ENCODE results near the gene RPLP2.

Gene RPLP2

GRCh38 chr11:826227-826621 is 16.5 kb downstream of the RPLP2 start:
- POLR2A ChIA-PET: no interaction called here

GRCh38 chr11:826836-827145 is 17.0 kb downstream of the RPLP2 start:
- TF ChIP-seq CTCF (IDR thresholded peaks at IDR 0.05; ENCODE audit: control extremely low read depth, extremely low read depth, low read depth, missing control alignments): no peak
- ChIA-PET CTCF (interaction anchor here (1.6 kb wide), 1 partner anchor 224 kb away, joined by 4 read pairs; no protein-coding TSS in a partner anchor), POLR2A (no interaction called here)
- no peak for DNase-seq (ENCODE audit: extremely low spot score)

More at GRCh38 chr11:826227-826621, 16.5 kb downstream of the RPLP2 start:
- CTCF ChIA-PET: interaction anchor here (1.9 kb wide), 1 partner anchor 15 kb away, joined by 4 read pairs; no protein-coding TSS in a partner anchor
- no peak for DNase-seq (ENCODE audit: extremely low spot score)
- TF ChIP-seq CTCF (IDR thresholded peaks at IDR 0.05; ENCODE audit: control extremely low read depth, extremely low read depth, low read depth, missing control alignments): no peak

GRCh38 chr11:827146-827896 is 17.6 kb downstream of the RPLP2 start:
- CTCF ChIA-PET: interaction anchor here (1.6 to 2.9 kb wide), 3 partner anchors 8 to 223 kb away, joined by 4 to 11 read pairs (median 4); partner anchors contain the start of gene PNPLA2
- peak; percentile 77 for DNase-seq (ENCODE audit: extremely low spot score)
- POLR2A ChIA-PET: interaction anchor here (6.2 kb wide), 1 partner anchor 8 kb away, joined by 35 read pairs; the partner anchor contains the start of gene PNPLA2

GRCh38 chr11:827897-828192 is 18.1 kb downstream of the RPLP2 start, which contains the start of gene CRACR2B:
TSS of gene CRACR2B (plus strand) at chr11:827919. CDS start at chr11:828608, 689 bp downstream.
- DNase-seq (ENCODE audit: extremely low spot score): no peak
- ChIA-PET POLR2A (interaction anchor here (6.2 kb wide), 1 partner anchor 8 kb away, joined by 35 read pairs; the partner anchor contains the start of gene PNPLA2), CTCF (interaction anchor here (1.6 to 2.9 kb wide), 3 partner anchors 9 to 223 kb away, joined by 4 to 11 read pairs (median 4); partner anchors contain the start of gene PNPLA2)
- TF ChIP-seq CTCF (IDR thresholded peaks at IDR 0.05; ENCODE audit: control extremely low read depth, extremely low read depth, low read depth, missing control alignments): no peak

More at GRCh38 chr11:827146-827896, 17.6 kb downstream of the RPLP2 start:
- TF ChIP-seq CTCF (IDR thresholded peaks at IDR 0.05; ENCODE audit: control extremely low read depth, extremely low read depth, low read depth, missing control alignments): no peak

- DNase-seq (ENCODE audit: extremely low spot score): no peak
- ChIA-PET POLR2A (interaction anchor here (1.3 to 6.2 kb wide), 2 partner anchors 9 to 13 kb away, joined by 4 to 35 read pairs; partner anchors contain the start of gene PNPLA2), CTCF (interaction anchor here (1.4 to 2.9 kb wide), 3 partner anchors 10 to 46 kb away, joined by 4 to 11 read pairs (median 4); partner anchors contain the start of gene PNPLA2)
- no peak for TF ChIP-seq CTCF (IDR thresholded peaks at IDR 0.05; ENCODE audit: control extremely low read depth, extremely low read depth, low read depth, missing control alignments)
Observed at GRCh38 chr11:828506-829175, 18.9 kb downstream of the RPLP2 start.

- no peak for TF ChIP-seq CTCF (IDR thresholded peaks at IDR 0.05; ENCODE audit: control extremely low read depth, extremely low read depth, low read depth, missing control alignments)
- CTCF ChIA-PET: interaction anchor here (1.4 to 2.9 kb wide), 3 partner anchors 10 to 46 kb away, joined by 4 to 11 read pairs (median 8); partner anchors contain the start of gene PNPLA2
- DNase-seq (ENCODE audit: extremely low spot score): no peak
Observed at GRCh38 chr11:829176-829846, 19.5 kb downstream of the RPLP2 start.

More at GRCh38 chr11:829176-829846, 19.5 kb downstream of the RPLP2 start:
- POLR2A ChIA-PET: interaction anchor here (0.6 to 6.2 kb wide), 4 partner anchors 10 to 38 kb away, joined by 3 to 35 read pairs (median 4); partner anchors contain the start of genes PNPLA2 and RPLP2

Measured in GM10248 (cell line).